Hepatocyte (in vitro differentiated cells): ENCODE results near the gene NPNT.

Experiments
- CTCF ChIP-seq: fragments of 200-600 bp; sonication (generic); IDR thresholded peaks from 2 replicates; pipeline ENCODE4 v1.5.1; 2016; ENCODE audit warnings: antibody characterized with exemption, mild to moderate bottlenecking; ENCODE audit not compliant: poor library complexity
- EZH2 ChIP-seq: fragments of 200-600 bp; sonication (generic); IDR thresholded peaks from 2 replicates; pipeline ENCODE4 v1.6.1; 2016; ENCODE audit warnings: antibody characterized with exemption, mild to moderate bottlenecking, borderline replicate concordance

GRCh38 chr4:105870963-105871362 lies 24.3 kb upstream of the NPNT start:
- no peak for TF ChIP-seq CTCF
- no peak for TF ChIP-seq EZH2
